ENCODE measurements around the gene PPWD1. TPM values are rescaled to one million over a fixed set of nuclear protein-coding genes. Genes with fewer than 3 reads are reported as not detected.
A peak's percentile ranks its signal among the peaks of the same experiment; 100 is the strongest.
"Not testable (repeated sequence)": the region's sequence is repeated elsewhere in the genome, so short reads cannot be mapped to it uniquely, and the experiment has no call there.

PPWD1 gene
- total and polyA plus RNA-seq, 7 experiments from 2014 or later: 44.5 to 104 (median 73.6) TPM

DNA sequence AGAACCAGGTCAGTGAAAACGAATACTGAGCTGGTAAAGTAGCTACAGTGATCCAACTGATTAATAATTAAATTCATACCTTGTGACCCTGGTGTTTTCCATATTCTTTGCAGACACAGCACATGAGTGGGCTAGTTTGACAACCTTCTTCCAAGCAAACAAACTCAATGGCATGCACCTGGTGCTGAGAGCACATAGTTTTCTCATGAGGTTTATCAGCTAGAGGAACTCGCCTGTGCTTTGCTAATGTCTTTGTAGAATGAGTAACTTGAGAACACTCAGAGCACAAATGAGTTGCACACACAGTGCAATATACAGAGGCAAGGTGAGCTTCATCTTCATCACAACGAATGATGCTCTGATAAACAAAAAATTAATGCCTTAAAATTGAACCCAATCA, 48.4 kb downstream of the PPWD1 start:
- peaks cover 23 to 61% (median 44%) of the 10 kb centered on the region in 5 donors for H3K36me3 Mint-ChIP-seq
- ChIA-PET CTCF (no interaction called here), POLR2A (interaction anchor here (1.2 kb wide), 1 partner anchor 13 kb away, joined by 8 read pairs; the partner anchor contains the start of gene TRIM23)
- no peak for ATAC-seq
- H3K4me1 Mint-ChIP-seq: peaks cover 0 to 40% (median 17%) of the 10 kb centered on the region in 7 donors
- no peak for DNase-seq
- H3K9me3 Mint-ChIP-seq: no peaks in the 10 kb centered on the region
- no peak overlapping the region for H3K27ac Mint-ChIP-seq
- no peaks in the 10 kb centered on the region for H3K27me3 Mint-ChIP-seq
- H3K27me3 ChIP-seq (ENCODE audit: control insufficient read depth in 2 of 2, insufficient read depth in 2 of 2, low read length in 2 of 2): no peaks in the 10 kb centered on the region
- no peaks in the 10 kb centered on the region for H3K9me3 ChIP-seq (ENCODE audit: control insufficient read depth in 2 of 3, low read length in 3 of 3)
- peaks cover 21 to 73% (median 21%) of the 10 kb centered on the region in 3 experiments for H3K36me3 ChIP-seq (ENCODE audit: control insufficient read depth in 2 of 3, insufficient read depth in 3 of 3, low read length in 3 of 3)
- H3K4me3 Mint-ChIP-seq: no peak overlapping the region
- H3K27ac ChIP-seq (ENCODE audit: low read depth, low read length): no peak overlapping the region
- no peaks in the 10 kb centered on the region for H3K4me1 ChIP-seq (ENCODE audit: control insufficient read depth in 2 of 2, insufficient read depth in 2 of 2, low read length in 2 of 2)
- H3K4me3 ChIP-seq (ENCODE audit: low read length): no peak overlapping the region
- intact Hi-C loops (cut with micrococcal nuclease): no loop called here

DNA sequence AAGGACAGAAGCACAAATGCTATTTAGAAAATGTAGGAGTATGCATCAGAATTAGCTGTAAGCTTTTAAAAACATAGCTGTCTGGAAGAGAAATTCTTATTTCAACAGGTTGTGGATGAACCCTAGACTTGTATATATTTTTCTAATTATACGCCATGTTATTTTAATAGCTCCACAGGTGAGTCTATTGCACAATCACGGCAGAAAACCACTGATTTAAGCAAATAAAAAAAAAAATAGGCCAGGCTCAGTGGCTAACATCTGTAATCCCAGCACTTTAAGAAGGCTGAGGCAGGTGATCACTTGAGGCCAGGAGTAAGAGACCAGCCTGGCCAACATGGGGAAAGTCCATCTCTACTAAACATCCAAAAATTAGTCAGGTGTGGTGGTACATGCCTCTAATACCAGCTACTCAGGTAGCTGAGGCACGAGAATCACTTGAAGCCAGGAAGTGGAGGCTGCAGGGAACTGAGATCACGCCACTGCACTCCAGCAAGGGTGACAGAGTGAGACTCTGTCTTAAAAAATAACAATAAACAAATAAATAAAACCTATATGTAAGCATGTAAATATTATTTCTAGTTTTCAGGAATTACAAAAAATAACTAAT, 49.3 kb downstream of the PPWD1 start:
- H3K27me3 Mint-ChIP-seq: no peaks in the 10 kb centered on the region
- no peak overlapping the region for H3K27ac Mint-ChIP-seq
- H3K4me1 Mint-ChIP-seq: peaks cover 0 to 38% (median 16%) of the 10 kb centered on the region in 7 donors
- H3K27me3 ChIP-seq (ENCODE audit: control insufficient read depth in 2 of 2, insufficient read depth in 2 of 2, low read length in 2 of 2): no peaks in the 10 kb centered on the region
- no peak overlapping the region for H3K4me3 Mint-ChIP-seq
- no peaks in the 10 kb centered on the region for H3K9me3 ChIP-seq (ENCODE audit: control insufficient read depth in 2 of 3, low read length in 3 of 3)
- intact Hi-C loops (cut with micrococcal nuclease): no loop called here
- DNase-seq: no peak
- H3K36me3 ChIP-seq (ENCODE audit: control insufficient read depth in 2 of 3, insufficient read depth in 3 of 3, low read length in 3 of 3): peaks cover 21 to 65% (median 28%) of the 10 kb centered on the region in 3 experiments
- H3K4me3 ChIP-seq (ENCODE audit: low read length): no peak overlapping the region
- ChIA-PET CTCF (no interaction called here), POLR2A (interaction anchor here (1.2 kb wide), 1 partner anchor 12 kb away, joined by 8 read pairs; the partner anchor contains the start of gene TRIM23)
- ATAC-seq: no peak
- H3K36me3 Mint-ChIP-seq: peaks cover 19 to 54% (median 37%) of the 10 kb centered on the region in 5 donors
- no peak overlapping the region for H3K27ac ChIP-seq (ENCODE audit: low read depth, low read length)
- H3K4me1 ChIP-seq (ENCODE audit: control insufficient read depth in 2 of 2, insufficient read depth in 2 of 2, low read length in 2 of 2): no peaks in the 10 kb centered on the region
- H3K9me3 Mint-ChIP-seq: no peaks in the 10 kb centered on the region

GRCh38 chr5:65620021-65620420, 56.9 kb downstream of the PPWD1 start:
- POLR2A ChIA-PET: no interaction called here

DNA sequence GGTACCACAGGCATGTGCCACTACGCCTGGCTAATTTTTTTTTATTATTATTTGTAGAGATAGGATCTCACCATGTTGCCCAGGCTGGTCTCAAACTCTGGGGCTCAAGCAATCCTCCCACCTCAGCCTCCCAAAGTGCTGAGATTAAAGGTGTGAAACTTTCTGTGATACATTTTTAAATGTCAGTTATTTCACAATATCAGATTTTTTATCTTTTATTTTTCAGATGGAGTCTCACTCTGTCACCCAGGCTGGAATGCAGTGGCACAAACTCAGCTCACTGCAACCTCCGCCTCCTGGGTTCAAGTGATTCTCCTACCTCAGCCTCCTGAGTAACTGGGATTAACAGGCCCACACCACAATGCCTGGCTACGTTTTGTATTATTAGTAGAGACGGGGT, 58.9 kb downstream of the PPWD1 start:
- POLR2A ChIA-PET: not testable (repeated sequence)
- peaks cover 16 to 74% (median 57%) of the 10 kb centered on the region in 7 donors for H3K4me1 Mint-ChIP-seq

More at GRCh38 chr5:65620021-65620420, 56.9 kb downstream of the PPWD1 start:
- ATAC-seq: no peak
- Histone ChIP-seq H3K27ac (ENCODE audit: low read depth, low read length) (no peak overlapping the region), H3K4me1 (ENCODE audit: control insufficient read depth in 2 of 2, insufficient read depth in 2 of 2, low read length in 2 of 2) (peaks cover 10 to 14% of the 10 kb centered on the region in 2 donors), H3K4me3 (ENCODE audit: low read length) (no peak overlapping the region), H3K27me3 (ENCODE audit: control insufficient read depth in 2 of 2, insufficient read depth in 2 of 2, low read length in 2 of 2) (no peaks in the 10 kb centered on the region), H3K9me3 (ENCODE audit: control insufficient read depth in 2 of 3, low read length in 3 of 3) (no peaks in the 10 kb centered on the region), H3K36me3 (ENCODE audit: control insufficient read depth in 2 of 3, insufficient read depth in 3 of 3, low read length in 3 of 3) (peaks cover 0 to 13% (median 9%) of the 10 kb centered on the region in 3 experiments)
- intact Hi-C loops (cut with micrococcal nuclease): loop anchor here in 1 of 2 donors (10.0 kb wide), 2 partner anchors 1385 to 1585 kb away; no protein-coding TSS in a partner anchor
- Mint-ChIP-seq H3K4me3 (no peak overlapping the region), H3K9me3 (peaks cover 0 to 7% (median 0%) of the 10 kb centered on the region in 11 donors), H3K36me3 (peaks cover 0 to 18% (median 3%) of the 10 kb centered on the region in 5 donors), H3K27ac (no peak overlapping the region), H3K27me3 (peaks cover 0 to 3% (median 0%) of the 10 kb centered on the region in 5 donors), H3K4me1 (peaks cover 12 to 68% (median 43%) of the 10 kb centered on the region in 7 donors)
- no peak for DNase-seq
- CTCF ChIA-PET: interaction anchor here (1.2 kb wide), 1 partner anchor 12 kb away, joined by 4 read pairs; no protein-coding TSS in a partner anchor

DNA sequence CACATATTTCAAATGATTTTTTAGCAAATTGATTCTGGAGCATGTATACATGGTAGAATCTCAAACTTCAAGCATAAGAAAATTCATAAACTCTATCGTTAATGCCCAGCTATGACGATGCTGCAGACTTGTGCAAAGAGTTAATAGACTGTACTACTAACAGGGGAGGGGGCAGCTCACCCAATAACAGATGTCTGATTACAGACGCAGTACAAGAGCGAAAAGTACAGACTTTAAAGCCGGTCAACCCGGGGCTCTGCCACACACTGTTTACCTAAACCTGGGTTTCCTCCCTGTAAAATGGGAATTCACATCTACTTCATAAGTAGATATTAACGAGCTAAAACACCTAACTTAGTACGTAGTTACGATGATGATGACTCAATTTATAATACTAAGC, 60.4 kb downstream of the PPWD1 start:
- no peaks in the 10 kb centered on the region for H3K27me3 ChIP-seq (ENCODE audit: control insufficient read depth in 2 of 2, insufficient read depth in 2 of 2, low read length in 2 of 2)
- Mint-ChIP-seq H3K4me1 (peaks cover 13 to 76% (median 59%) of the 10 kb centered on the region in 7 donors), H3K36me3 (peaks cover 0 to 5% (median 2%) of the 10 kb centered on the region in 5 donors), H3K27me3 (peaks cover 0 to 3% (median 0%) of the 10 kb centered on the region in 5 donors), H3K4me3 (peak overlapping the region; percentile 93 to 100 (median 98)), H3K27ac (peak overlapping the region; percentile 97 to 100 (median 98)), H3K9me3 (peaks cover 0 to 7% (median 0%) of the 10 kb centered on the region in 11 donors)
- peak overlapping the region; percentile 92 for H3K27ac ChIP-seq (ENCODE audit: low read depth, low read length)
- POLR2A ChIA-PET: interaction anchor here (0.6 to 1.9 kb wide), 15 partner anchors 10 to 855 kb away, joined by 3 to 22 read pairs (median 4); partner anchors contain the start of genes CENPK, CWC27, ERBIN and NLN
- ATAC-seq: no peak
- peaks cover 20% of the 10 kb centered on the region in 2 donors for H3K4me1 ChIP-seq (ENCODE audit: control insufficient read depth in 2 of 2, insufficient read depth in 2 of 2, low read length in 2 of 2)
- peak in 1 of 9 donors; percentile 1 for DNase-seq
- CTCF ChIA-PET: no interaction called here
- H3K9me3 ChIP-seq (ENCODE audit: control insufficient read depth in 2 of 3, low read length in 3 of 3): no peaks in the 10 kb centered on the region
- peak overlapping the region; percentile 75 for H3K4me3 ChIP-seq (ENCODE audit: low read length)
- no peaks in the 10 kb centered on the region for H3K36me3 ChIP-seq (ENCODE audit: control insufficient read depth in 2 of 3, insufficient read depth in 3 of 3, low read length in 3 of 3)
- intact Hi-C loops (cut with micrococcal nuclease): loop anchor here in 1 of 2 donors (10.0 kb wide), 2 partner anchors 1381 to 1581 kb away; no protein-coding TSS in a partner anchor

More for the DNA sequence above, 58.9 kb downstream of the PPWD1 start:
- H3K27me3 Mint-ChIP-seq; H3K9me3 ChIP-seq (ENCODE audit: control insufficient read depth in 2 of 3, low read length in 3 of 3); H3K36me3 ChIP-seq (ENCODE audit: control insufficient read depth in 2 of 3, insufficient read depth in 3 of 3, low read length in 3 of 3); CTCF ChIA-PET; H3K27ac ChIP-seq (ENCODE audit: low read depth, low read length); H3K36me3 Mint-ChIP-seq; H3K9me3 Mint-ChIP-seq; DNase-seq; ATAC-seq; H3K4me3 ChIP-seq (ENCODE audit: low read length); H3K27me3 ChIP-seq (ENCODE audit: control insufficient read depth in 2 of 2, insufficient read depth in 2 of 2, low read length in 2 of 2): not testable (repeated sequence)
- intact Hi-C loops (cut with micrococcal nuclease): loop anchor here in 1 of 2 donors (10.0 kb wide), 2 partner anchors 1383 to 1583 kb away; no protein-coding TSS in a partner anchor
- H3K27ac Mint-ChIP-seq: peak overlapping the region in 2 of 9 donors; percentile 19 to 59
- H3K4me3 Mint-ChIP-seq: peak overlapping the region in 8 of 10 donors; percentile 25 to 100 (median 98)
- peaks cover 20% of the 10 kb centered on the region in 2 donors for H3K4me1 ChIP-seq (ENCODE audit: control insufficient read depth in 2 of 2, insufficient read depth in 2 of 2, low read length in 2 of 2)

DNA sequence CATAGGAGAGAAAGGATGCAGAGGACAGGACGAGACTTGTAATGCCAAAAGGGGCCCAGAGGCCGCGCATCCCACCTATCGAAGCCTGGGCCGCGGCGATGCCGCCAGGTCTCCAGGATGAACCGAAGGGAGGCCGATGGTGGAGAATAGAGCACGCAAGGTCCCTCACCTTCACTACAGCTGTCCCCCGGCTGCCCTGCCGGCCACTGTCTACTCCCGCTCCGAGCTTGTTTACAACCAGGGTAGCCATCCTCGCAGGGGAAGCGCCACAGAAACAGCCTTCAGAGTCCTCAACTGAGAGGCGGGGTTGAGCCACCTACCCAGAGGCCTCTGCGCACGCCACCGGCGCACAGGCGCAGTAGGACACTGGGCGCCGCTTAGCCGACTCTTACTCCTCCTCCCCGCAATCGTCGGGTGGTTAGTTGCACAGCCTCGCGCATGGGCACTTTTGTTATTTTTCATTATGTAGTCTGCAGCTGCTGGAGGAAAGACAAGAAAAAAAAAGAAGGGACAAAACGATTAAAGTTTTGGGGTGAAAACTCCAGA, 61.0 kb downstream of the PPWD1 start, which contains the start of gene TRIM23:
TSS of gene TRIM23 (minus strand) at position 309 of the 546 bp plus-strand sequence. CDS start at position 250, 59 bp downstream.
- H3K36me3 ChIP-seq (ENCODE audit: control insufficient read depth in 2 of 3, insufficient read depth in 3 of 3, low read length in 3 of 3): no peaks in the 10 kb centered on the region
- Mint-ChIP-seq H3K27me3 (peaks cover 0 to 3% (median 0%) of the 10 kb centered on the region in 5 donors), H3K36me3 (peaks cover 0 to 2% (median under 1%) of the 10 kb centered on the region in 5 donors), H3K4me1 (peaks cover 11 to 70% (median 53%) of the 10 kb centered on the region in 7 donors), H3K4me3 (peak within 1 kb of the TSS; percentile 93 to 100 (median 98)), H3K27ac (peak within 1 kb of the TSS; percentile 97 to 100 (median 98)), H3K9me3 (peaks cover 0 to 7% (median 0%) of the 10 kb centered on the region in 11 donors)
- ATAC-seq (peak; percentile 96), DNase-seq (peak in 8 of 9 donors; percentile 82 to 95 (median 93))
- CTCF ChIA-PET: no interaction called here
- peak within 1 kb of the TSS; percentile 75 for H3K4me3 ChIP-seq (ENCODE audit: low read length)
- H3K27me3 ChIP-seq (ENCODE audit: control insufficient read depth in 2 of 2, insufficient read depth in 2 of 2, low read length in 2 of 2): no peaks in the 10 kb centered on the region
- POLR2A ChIA-PET: interaction anchor here (0.6 to 1.9 kb wide), 16 partner anchors 10 to 855 kb away, joined by 3 to 22 read pairs (median 4); partner anchors contain the start of genes CENPK, CWC27, ERBIN and NLN
- peak within 1 kb of the TSS; percentile 92 for H3K27ac ChIP-seq (ENCODE audit: low read depth, low read length)
- peaks cover 20% of the 10 kb centered on the region in 2 donors for H3K4me1 ChIP-seq (ENCODE audit: control insufficient read depth in 2 of 2, insufficient read depth in 2 of 2, low read length in 2 of 2)
- intact Hi-C loops (cut with micrococcal nuclease): loop anchor here (1.0 to 10.0 kb wide), 13 partner anchors 61 to 1581 kb away; partner anchors contain the start of genes CENPK (in 2 of the 2), CWC27 (in 2 of the 2), NLN (in 2 of the 2) and PPWD1 (in 2 of the 2)
- no peaks in the 10 kb centered on the region for H3K9me3 ChIP-seq (ENCODE audit: control insufficient read depth in 2 of 3, low read length in 3 of 3)
